H9 (cell line): ENCODE measurements around the gene LINS1. TPM values are rescaled to one million over a fixed set of nuclear protein-coding genes. Genes with fewer than 3 reads are reported as not detected.

Experiments
- DNase-seq: peaks from one replicate; pipeline ENCODE4 v3.0.0-alpha.2; 2017
- H2AFZ ChIP-seq: one replicate; pipeline ENCODE4 v1.6.1; 2013; ENCODE audit warnings: mild to moderate bottlenecking, low read length, control low read depth, moderate library complexity
- H2AK5ac ChIP-seq: 2 replicates; pipeline ENCODE4 v1.6.1; 2013; ENCODE audit warnings: low read length, control low read depth, mixed read lengths; ENCODE audit not compliant: insufficient read length
- H2BK120ac ChIP-seq: one replicate; pipeline ENCODE4 v1.6.1; 2013; ENCODE audit warnings: low read depth, mild to moderate bottlenecking, low read length, control low read depth, inconsistent platforms; ENCODE audit not compliant: poor library complexity, severe bottlenecking
- H2BK12ac ChIP-seq: 2 replicates; pipeline ENCODE4 v1.6.1; 2013; ENCODE audit warnings: low read length, control low read depth, mixed read lengths, low read depth; ENCODE audit not compliant: insufficient read length
- H2BK15ac ChIP-seq: 2 replicates; pipeline ENCODE4 v1.6.1; 2013; ENCODE audit warnings: low read depth, low read length, control low read depth
- H2BK20ac ChIP-seq: one replicate; pipeline ENCODE4 v1.6.1; 2013; ENCODE audit warnings: low read depth, mild to moderate bottlenecking, low read length, control low read depth, inconsistent platforms; ENCODE audit not compliant: poor library complexity, severe bottlenecking
- H2BK5ac ChIP-seq: 2 replicates; pipeline ENCODE4 v1.6.1; 2013; ENCODE audit warnings: low read length, control low read depth, mixed read lengths; ENCODE audit not compliant: insufficient read length
- H3K14ac ChIP-seq: 2 replicates; pipeline ENCODE4 v1.6.1; 2013; ENCODE audit warnings: low read length, control low read depth; ENCODE audit not compliant: insufficient read depth
- H3K18ac ChIP-seq: 2 replicates; pipeline ENCODE4 v1.6.1; 2013; ENCODE audit warnings: low read depth, mild to moderate bottlenecking, mixed read lengths, low read length, control low read depth; ENCODE audit not compliant: insufficient read length
- H3K23ac ChIP-seq: 2 replicates; pipeline ENCODE4 v1.6.1; 2013; ENCODE audit warnings: low read length, control low read depth, mixed read lengths, low read depth; ENCODE audit not compliant: insufficient read length
- H3K23me2 ChIP-seq: 2 replicates; pipeline ENCODE4 v1.6.1; 2013; ENCODE audit warnings: low read depth, mild to moderate bottlenecking, mixed read lengths, low read length, control low read depth; ENCODE audit not compliant: insufficient read length, poor library complexity, severe bottlenecking
- H3K27ac ChIP-seq: 2 replicates; pipeline ENCODE4 v1.5.1; 2013; ENCODE audit warnings: low read length, control low read depth, mixed read lengths, low read depth; ENCODE audit not compliant: insufficient read length
- H3K27me3 ChIP-seq: 2 replicates; pipeline ENCODE4 v1.6.1; 2013; ENCODE audit warnings: low read length, control low read depth, inconsistent platforms; ENCODE audit not compliant: insufficient read depth
- H3K4ac ChIP-seq: 2 replicates; pipeline ENCODE4 v1.6.1; 2013; ENCODE audit warnings: low read depth, mild to moderate bottlenecking, control low read depth, inconsistent platforms, low read length, moderate library complexity
- H3K4me1 ChIP-seq: 2 replicates; pipeline ENCODE4 v1.6.1; 2013; ENCODE audit warnings: low read length, control low read depth, inconsistent platforms; ENCODE audit not compliant: insufficient read depth
- H3K4me2 ChIP-seq: 2 replicates; pipeline ENCODE4 v1.6.1; 2013; ENCODE audit warnings: low read length, control low read depth, mixed read lengths; ENCODE audit not compliant: insufficient read length, insufficient read depth
- H3K56ac ChIP-seq: 2 replicates; pipeline ENCODE4 v1.6.1; 2013; ENCODE audit warnings: low read depth, mild to moderate bottlenecking, mixed read lengths, low read length, control low read depth; ENCODE audit not compliant: insufficient read length
- H3K79me1 ChIP-seq: 2 replicates; pipeline ENCODE4 v1.6.1; 2013; ENCODE audit warnings: low read depth, mild to moderate bottlenecking, moderate library complexity, low read length, control low read depth, inconsistent platforms; ENCODE audit not compliant: insufficient read depth, poor library complexity, severe bottlenecking
- H3K79me2 ChIP-seq: 2 replicates; pipeline ENCODE4 v1.6.1; 2013; ENCODE audit warnings: low read length, control low read depth, inconsistent platforms; ENCODE audit not compliant: insufficient read depth
- H3K9ac ChIP-seq: 2 replicates; pipeline ENCODE4 v1.6.1; 2013; ENCODE audit warnings: low read length, control low read depth, mixed read lengths; ENCODE audit not compliant: insufficient read length; ENCODE audit errors: extremely low read depth
- H3K9me3 ChIP-seq: one replicate; pipeline ENCODE4 v1.6.1; 2013; ENCODE audit warnings: low read depth, low read length, inconsistent platforms; ENCODE audit not compliant: control insufficient read depth
- H3T11ph ChIP-seq: one replicate; pipeline ENCODE4 v1.6.1; 2013; ENCODE audit warnings: mild to moderate bottlenecking, low read length, control low read depth, inconsistent platforms
- H4K20me1 ChIP-seq: one replicate; pipeline ENCODE4 v1.6.1; 2013; ENCODE audit not compliant: control insufficient read depth, insufficient read length, insufficient read depth
- H4K5ac ChIP-seq: 2 replicates; pipeline ENCODE4 v1.6.1; 2013; ENCODE audit warnings: low read depth, mild to moderate bottlenecking, mixed read lengths, low read length, control low read depth; ENCODE audit not compliant: insufficient read length
- H4K8ac ChIP-seq: replicated peaks from 2 replicates; pipeline ENCODE4 v1.6.1; 2013; ENCODE audit warnings: low read length, control low read depth, mixed read lengths, low read depth; ENCODE audit not compliant: insufficient read length
- H4K91ac ChIP-seq: 2 replicates; pipeline ENCODE4 v1.6.1; 2013; ENCODE audit warnings: low read depth, mild to moderate bottlenecking, moderate library complexity, mixed read lengths, low read length, control low read depth; ENCODE audit not compliant: insufficient read length
- H3K27ac Mint-ChIP-seq, 3 experiments: 2 replicates in 2 of 3; 3 replicates in 1 of 3; pipeline ENCODE4 v1.8.0; 2020 to 2021; ENCODE audit warnings: mixed read lengths in 3 of 3, mild to moderate bottlenecking in 1 of 3, moderate library complexity in 1 of 3
- H3K27me3 Mint-ChIP-seq: 2 replicates; pipeline ENCODE4 v1.8.0; 2021; ENCODE audit warnings: low read depth, mild to moderate bottlenecking, moderate library complexity, mixed read lengths
- H3K36me3 Mint-ChIP-seq, 3 experiments: 2 replicates in 2 of 3; 3 replicates in 1 of 3; pipeline ENCODE4 v1.8.0; 2020 to 2021; ENCODE audit warnings: low read depth in 3 of 3, mixed read lengths in 3 of 3; ENCODE audit not compliant: insufficient read depth in 1 of 3
- H3K4me1 Mint-ChIP-seq, 2 experiments: 2 replicates each; pipeline ENCODE4 v1.8.0; 2020; ENCODE audit warnings: mixed read lengths in 2 of 2
- H3K4me3 Mint-ChIP-seq, 2 experiments: 2 replicates in 1 of 2; 3 replicates in 1 of 2; pipeline ENCODE4 v1.8.0; 2020 to 2021; ENCODE audit warnings: mild to moderate bottlenecking in 2 of 2, mixed read lengths in 2 of 2, moderate library complexity in 1 of 2
- H3K9me3 Mint-ChIP-seq, 2 experiments: 2 replicates in 1 of 2; 3 replicates in 1 of 2; pipeline ENCODE4 v1.8.0; 2020; ENCODE audit warnings: mild to moderate bottlenecking in 2 of 2, mixed read lengths in 2 of 2, moderate library complexity in 1 of 2
- CTCF ChIP-seq: fragments of 200-600 bp; sonication (generic); conservative IDR thresholded peaks from 3 replicates; pipeline ENCODE4 v1.8.0; 2021; ENCODE audit warnings: antibody characterized with exemption, mild to moderate bottlenecking
- WGBS: extraction: QIAGEN DNeasy Blood & Tissue Kit; methylation state at CpG from one replicate; pipeline ENCODE4 v1.1.7; 2013; ENCODE audit warnings: missing lambda C conversion rate, low lambda C conversion rate, mixed read lengths; ENCODE audit not compliant: insufficient read length; ENCODE audit errors: extremely low coverage; 5-methylcytosine and 5-hydroxymethylcytosine counted together
- total RNA-seq: library from RNA; stranded (reverse); gene quantifications from 2 replicates; pipeline ENCODE4 v1.2.1, GENCODE V29; 2021

LINS1 gene
- total RNA-seq, 1 experiment from 2014 or later = 8.8 TPM

DNA sequence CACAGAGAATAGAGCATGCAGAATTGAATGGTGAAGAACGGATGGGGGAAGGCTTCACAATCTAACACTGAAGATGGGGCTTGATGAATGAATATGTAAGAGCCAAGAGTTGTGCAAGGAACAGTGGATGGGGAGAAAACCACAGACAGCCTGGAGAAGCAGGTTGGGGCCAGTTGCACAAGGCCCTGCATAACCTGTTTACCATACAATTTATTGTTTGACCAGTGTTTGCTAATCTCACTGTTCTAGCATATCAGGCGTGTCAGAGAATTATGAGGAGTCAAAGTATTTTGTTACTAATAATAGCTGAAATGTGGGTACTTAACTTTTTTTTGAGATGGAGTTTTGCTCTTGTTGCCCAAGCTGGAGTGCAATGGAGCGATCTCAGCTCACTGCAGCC lies 36.4 kb downstream of the LINS1 start:
- no peak overlapping the region for H2BK20ac ChIP-seq
- no peaks in the 10 kb centered on the region; a peak in 1 of 5 replicates for H3K9me3 Mint-ChIP-seq
- no peak overlapping the region for H3K56ac ChIP-seq
- no peak overlapping the region for H4K5ac ChIP-seq
- H3K27ac ChIP-seq = no peak overlapping the region
- H4K20me1 ChIP-seq = no peaks in the 10 kb centered on the region
- no peak overlapping the region for H4K91ac ChIP-seq
- no peak overlapping the region for H3T11ph ChIP-seq
- no peaks in the 10 kb centered on the region for H3K79me1 ChIP-seq
- H3K36me3 Mint-ChIP-seq = peaks cover 2 to 6% (median 4%) of the 10 kb centered on the region in 3 experiments; a peak in 3 of 7 replicates
- no peak overlapping the region for H3K18ac ChIP-seq
- no peaks in the 10 kb centered on the region for H3K4me1 Mint-ChIP-seq
- H3K9me3 ChIP-seq = no peaks in the 10 kb centered on the region
- no peak for TF ChIP-seq CTCF
- H2BK12ac ChIP-seq = no peak overlapping the region
- no peak overlapping the region for H4K8ac ChIP-seq
- no peak overlapping the region for H3K27ac Mint-ChIP-seq
- H3K9ac ChIP-seq = no peak overlapping the region
- H3K79me2 ChIP-seq = no peaks in the 10 kb centered on the region
- H2BK15ac ChIP-seq = no peak overlapping the region
- H2BK120ac ChIP-seq = no peak overlapping the region
- H2AFZ ChIP-seq = no peak overlapping the region
- H3K14ac ChIP-seq = no peak overlapping the region
- H2BK5ac ChIP-seq = no peak overlapping the region
- DNase-seq = no peak
- H3K27me3 Mint-ChIP-seq = no peaks in the 10 kb centered on the region; the same call in 1 of the 2 replicates
- H3K23me2 ChIP-seq = no peaks in the 10 kb centered on the region
- no peak overlapping the region for H3K4me2 ChIP-seq
- WGBS = no CpG with 5 or more reads among the region's 3 CpGs
- H3K27me3 ChIP-seq = no peaks in the 10 kb centered on the region
- H3K23ac ChIP-seq = no peak overlapping the region
- no peaks in the 10 kb centered on the region for H3K4me1 ChIP-seq
- no peak overlapping the region for H3K4me3 Mint-ChIP-seq
- no peak overlapping the region for H2AK5ac ChIP-seq
- no peak overlapping the region for H3K4ac ChIP-seq
